GM19238 (cell line): ENCODE results near the gene ITIH3.
A peak's percentile ranks its signal among the peaks of the same experiment; 100 is the strongest.

Experiments
- DNase-seq: peaks from one replicate; pipeline ENCODE4 v3.0.0; 2011; ENCODE audit warnings: low spot score; ENCODE audit not compliant: insufficient read length

Gene ITIH3

DNA sequence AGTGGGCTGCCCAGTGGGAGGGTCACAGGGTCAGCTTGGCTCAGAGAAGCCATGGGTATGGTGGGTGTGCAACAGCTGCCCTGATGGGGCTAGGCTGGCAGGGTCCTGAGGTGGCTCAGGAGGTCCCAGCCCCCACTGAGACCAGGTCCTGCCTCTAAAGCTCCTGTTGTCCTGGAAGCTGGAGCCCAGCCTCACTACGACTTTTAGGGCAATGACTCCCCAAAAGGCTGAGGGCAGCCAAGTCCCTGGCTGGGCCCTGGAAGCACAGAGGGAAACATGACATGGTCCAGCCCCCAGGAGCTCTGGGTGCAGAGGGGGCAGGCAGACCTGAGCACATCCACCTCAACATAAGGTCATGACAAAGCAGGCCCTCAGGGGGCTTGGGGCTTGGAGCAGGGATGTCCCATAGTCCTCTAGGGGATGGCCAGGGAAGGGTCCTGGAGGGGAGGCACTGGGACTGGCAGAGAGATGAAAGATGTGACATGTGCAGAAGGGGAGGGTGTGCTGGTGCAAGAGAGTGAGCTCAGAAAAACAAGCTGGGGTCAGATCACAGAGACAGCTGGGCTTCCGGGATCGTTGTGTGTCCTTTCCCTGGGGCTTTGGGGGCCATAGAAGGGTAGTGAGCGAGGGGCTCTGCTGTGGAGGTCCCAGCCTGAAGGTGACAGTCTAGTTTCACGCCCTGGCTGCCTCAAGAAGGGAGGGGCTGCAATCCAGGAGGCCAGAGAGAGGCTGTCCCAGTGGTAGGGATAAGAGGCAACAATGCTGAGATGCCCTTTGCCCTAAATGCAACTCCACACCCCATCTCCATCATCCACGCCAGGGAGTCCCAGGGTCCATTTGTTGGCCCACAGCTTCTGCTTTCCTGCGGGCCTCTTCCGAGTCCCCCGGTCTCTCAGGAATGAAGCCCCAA is 639 bp upstream of the ITIH3 start:
- no peak for DNase-seq

DNA sequence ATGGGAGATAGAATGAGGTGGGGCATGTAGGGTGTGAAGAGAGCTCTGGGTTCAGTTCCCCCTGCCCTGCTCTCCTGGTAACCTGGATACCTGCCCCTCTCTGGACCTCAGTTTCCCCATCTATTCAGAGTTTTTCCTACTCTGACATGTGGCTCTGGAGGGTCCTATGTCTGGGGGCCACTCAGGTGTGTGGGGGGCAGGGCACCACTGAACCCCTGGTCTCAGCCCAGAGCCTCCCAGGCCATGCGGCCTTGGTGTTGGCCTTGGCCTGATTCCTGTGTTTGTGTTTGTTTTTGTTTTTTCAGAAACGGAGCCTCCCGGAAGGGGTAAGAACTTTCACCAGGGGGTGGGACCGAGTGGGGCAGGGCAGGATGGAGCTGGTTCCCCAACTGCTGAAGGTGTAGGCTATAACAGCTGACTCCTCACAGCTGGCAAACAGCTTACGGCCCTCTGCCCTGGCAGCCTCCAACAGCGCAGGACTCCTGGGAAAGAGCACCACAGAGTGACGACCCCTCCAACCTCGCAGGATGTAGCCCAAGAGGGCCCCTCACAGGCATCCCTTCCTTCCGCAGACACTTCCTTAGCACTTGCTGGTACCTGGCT is 803 bp downstream of the ITIH3 start:
- DNase-seq = no peak

DNA sequence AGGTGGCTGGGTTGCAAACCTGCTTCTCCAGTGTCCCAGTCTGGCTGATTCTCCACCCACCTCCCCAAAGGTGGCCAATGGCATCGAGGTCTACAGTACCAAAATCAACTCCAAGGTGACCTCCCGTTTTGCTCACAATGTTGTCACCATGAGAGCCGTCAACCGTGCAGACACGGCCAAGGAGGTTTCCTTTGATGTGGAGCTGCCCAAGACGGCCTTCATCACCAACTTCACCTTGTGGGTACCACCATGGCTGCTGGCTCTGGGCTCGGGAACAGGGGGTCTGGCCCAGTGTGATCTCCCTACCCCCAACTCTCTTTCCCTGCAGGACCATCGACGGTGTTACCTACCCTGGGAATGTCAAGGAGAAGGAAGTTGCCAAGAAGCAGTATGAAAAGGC is 1.8 kb downstream of the ITIH3 start:
- DNase-seq = no peak

DNA sequence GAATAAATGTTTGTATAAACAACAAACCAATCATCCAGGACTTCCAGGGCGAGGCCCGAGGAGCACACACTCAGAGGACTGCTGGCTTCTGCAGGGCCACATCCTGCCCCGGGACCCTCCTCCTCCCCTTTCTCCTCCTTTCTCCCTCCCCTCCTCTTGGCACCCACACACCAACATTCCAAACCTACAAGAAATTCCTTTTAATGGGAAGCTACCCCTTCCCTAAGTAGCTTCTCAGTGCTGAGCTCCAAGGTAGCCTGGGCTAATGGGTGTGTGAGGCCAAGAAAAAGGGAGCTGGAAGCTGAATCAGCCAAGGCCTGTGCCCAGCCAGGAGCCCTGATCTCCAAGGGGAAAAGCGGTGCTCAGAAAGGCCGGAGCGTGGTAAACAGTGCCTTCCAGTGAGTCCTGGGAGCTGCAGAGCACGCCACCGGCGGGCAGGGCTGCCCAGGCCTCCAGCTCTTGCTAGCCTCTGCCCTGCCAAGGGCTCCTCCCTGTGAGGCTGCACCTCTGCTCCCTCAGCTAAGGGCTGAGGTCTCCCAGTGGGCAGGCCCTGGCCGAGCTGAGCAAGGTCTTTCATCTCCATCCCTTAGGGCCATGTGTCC is 3.9 kb downstream of the ITIH3 start:
- DNase-seq = no peak

DNA sequence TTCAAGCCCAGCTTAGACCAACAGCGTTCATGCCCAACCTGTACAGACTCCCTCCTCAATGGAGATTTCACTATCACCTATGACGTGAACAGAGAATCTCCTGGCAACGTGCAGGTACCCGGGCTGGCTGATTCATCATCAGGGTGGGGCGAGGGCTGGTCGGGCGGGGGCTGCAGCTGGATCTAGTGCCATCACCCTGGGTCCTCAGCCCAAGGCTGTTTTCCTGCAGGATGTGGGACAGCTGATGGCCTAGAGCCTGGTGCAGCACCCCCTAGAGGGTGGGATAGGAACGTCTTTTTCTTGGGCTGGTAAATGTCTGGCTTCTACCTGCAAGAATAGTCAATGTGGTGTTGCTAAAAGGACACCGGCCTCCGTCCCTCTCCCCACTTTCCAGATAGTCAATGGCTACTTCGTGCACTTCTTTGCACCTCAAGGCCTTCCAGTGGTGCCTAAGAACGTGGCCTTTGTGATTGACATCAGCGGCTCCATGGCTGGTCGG is 4.4 kb downstream of the ITIH3 start:
- peak; percentile 51 for DNase-seq

DNA sequence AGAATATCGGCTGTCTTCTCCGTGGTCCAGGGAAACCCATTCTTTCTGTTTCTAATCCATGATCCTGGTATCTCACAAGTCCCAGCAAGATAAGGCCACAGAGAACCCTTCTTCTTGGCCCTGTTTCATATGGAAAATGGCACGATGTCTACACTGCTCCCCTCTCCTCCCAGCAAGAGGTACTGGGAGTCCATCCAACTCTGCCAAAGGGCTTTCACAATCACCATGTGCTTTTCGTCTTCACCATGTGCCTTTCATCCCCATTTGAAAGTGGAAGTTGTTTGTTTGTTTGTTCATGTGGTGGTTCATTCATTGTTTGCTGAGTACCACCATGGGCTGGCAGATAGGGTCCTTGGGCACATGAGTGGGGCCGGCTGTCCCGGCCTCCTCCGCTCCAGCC is 5.5 kb downstream of the ITIH3 start:
- no peak for DNase-seq

DNA sequence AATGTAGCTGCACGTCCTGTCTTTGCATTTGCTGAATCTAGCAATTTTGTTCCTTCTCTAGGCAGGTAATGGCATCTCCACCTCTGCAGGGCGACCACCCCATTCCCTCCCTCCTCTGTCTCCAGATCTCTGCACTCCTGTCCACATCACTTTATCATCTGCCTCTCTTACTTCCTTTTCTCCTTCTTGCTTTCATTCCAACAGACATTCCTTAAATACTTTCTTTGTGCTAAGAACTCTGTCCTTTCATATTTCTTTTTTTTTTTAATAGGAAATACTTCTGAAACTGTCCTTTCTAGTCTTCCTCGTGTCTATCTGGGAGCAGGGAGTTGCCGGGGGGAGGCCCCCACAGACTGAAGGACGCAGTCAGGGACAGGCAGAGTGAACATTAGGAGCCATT is 7.2 kb downstream of the ITIH3 start:
- no peak for DNase-seq

DNA sequence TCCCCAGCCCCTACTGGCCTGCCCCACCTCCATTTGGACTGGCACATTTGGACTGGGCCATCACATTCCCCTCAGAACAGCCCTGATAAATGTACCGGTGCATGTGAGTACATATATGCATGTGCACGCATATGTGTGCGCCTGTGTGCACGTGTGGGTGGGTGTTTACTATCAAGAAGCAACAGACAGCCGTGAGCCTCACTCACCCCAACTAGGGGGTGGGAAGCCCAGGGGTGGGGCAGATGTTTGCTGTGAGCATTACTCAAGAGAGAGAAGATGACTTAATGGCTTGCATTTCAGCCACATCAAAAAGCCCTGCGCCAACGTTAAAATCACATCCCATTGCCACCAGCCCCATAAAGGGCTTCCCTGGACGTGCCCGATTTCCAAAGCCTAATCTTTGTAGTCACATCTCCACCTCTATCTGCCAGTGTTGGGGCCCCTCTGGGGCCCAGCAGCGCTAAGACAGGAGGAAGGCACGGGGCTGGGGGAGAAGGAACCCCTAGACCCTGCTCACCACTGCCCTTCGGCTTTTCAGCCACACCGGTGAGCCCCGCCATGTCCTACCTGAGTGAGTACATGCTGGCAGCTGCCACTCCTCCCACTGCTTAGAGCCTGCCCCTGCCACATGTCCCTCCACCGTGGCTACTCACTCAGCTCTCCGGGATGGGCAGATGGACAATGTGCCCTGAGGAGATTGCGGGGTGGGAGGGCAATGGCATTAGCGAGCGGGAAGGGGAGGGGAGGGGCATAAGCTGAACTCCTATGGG is 10.9 kb downstream of the ITIH3 start:
- no peak for DNase-seq

DNA sequence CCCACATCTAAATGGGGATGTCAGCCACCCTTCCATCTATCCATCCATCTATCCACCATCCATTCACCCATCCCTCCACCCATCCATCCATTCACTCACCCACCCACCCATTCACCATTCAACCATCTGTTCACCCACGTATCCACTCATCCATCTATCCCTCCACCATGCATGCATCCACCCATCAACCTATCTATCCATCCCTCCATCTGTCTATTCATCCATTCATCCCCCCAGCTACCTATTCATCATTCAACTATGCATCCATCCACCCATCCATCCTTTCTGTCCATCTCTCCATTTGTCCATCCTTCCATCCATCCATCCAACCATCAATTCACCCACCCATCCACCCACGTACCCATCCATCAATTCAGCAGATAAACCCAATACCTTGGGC is 14.6 kb downstream of the ITIH3 start:
- no peak for DNase-seq

DNA sequence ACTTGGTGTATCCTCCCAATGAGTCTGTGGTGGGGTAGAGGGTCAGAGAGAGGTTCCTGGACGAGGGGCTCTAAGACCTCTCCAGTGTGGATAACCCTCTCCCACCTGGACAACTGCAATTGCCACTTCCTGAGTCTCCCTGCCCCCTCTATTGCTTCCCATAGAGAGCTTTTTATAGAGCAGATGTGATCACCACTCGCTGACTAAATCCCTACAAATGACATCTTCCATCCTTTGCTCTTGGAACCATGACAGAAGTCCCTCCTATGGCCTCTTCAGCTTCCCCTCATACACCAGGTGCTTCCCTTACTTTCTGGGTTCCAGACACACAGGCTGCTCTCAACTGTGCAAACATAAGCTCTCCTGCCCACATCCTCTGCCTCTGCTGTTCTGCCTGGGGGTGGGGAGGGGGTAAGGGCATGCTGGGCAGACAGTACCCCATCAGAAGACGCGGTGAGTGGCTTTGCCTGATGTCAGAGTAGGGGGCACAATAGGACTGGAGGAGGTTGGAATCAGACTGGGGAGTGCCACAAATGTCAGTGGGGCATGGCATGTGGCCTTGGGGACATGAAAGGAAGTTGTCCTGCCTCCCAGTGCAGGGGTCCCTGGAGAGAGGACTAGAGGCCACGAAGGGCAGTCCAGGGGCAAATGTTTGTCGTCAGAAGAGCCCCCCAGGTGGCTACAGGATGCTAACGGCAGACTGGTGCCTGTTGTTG is 15.2 kb downstream of the ITIH3 start:
- DNase-seq = no peak

DNA sequence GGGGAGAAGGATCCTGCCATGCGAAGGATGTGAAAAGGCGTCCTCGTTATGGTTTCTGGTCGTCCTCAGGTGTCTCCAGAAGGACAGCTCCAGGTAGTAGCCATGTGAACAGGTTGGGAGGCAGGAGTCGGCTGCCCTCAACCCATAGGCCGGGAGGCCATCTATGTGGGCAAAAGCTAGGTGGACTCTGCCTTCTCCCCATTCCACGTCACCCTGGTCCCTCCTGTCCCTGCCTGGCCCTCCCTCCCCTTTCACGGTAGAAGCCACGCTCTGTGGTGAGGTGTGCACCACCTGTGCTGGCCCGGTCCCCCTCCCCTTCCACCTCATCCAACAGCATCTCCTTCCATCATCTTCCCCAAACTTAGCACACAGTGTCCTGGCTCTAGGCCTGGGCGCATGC is 16.3 kb downstream of the ITIH3 start:
- DNase-seq = no peak

DNA sequence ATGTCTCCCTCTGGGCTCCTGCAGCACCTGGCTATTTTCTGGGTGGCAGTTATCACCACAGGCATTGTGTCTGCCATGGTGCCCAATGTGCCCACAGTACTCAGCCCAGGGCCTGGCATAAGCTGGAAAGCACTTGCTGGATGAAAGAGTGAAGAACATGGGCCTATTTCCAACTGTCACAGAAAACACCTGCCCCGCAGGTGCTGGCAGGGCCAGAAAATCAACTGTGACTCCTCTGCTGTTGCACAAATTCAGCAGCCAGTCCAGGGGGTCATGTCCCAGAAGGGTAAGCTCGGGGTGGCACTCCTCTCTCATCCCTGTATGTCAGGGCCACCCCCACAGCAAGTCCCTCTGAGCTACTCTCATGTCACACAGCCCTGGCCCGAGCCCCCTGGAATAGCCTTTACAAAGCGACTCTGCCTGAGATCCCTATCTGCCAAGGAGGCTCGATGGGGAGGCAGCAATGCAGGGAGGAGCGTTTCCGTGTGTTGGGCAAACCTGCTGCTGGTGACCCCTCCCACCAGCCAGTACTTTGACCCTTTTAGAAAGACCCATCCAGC is 16.9 kb downstream of the ITIH3 start:
- DNase-seq = no peak

DNA sequence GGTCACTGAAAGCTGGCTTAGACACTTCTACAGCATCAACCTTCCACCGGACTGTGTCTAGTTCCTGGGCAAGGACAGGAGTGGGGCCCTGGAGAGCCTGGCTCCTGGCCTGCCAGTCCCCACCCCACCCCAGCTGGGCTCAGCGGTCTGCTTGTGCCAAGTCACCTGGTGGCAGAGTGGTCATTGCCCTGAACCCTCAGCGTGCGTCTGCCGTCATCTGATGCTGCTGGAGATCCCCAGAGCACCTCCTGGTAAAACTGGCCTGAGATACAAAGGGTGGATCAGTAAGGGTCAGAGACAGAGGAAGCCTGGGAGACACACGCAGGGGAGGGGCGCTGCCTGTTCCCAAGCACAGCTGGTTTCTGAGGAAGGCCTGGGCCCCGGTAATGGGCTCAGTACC is 19.2 kb downstream of the ITIH3 start:
- no peak for DNase-seq

DNA sequence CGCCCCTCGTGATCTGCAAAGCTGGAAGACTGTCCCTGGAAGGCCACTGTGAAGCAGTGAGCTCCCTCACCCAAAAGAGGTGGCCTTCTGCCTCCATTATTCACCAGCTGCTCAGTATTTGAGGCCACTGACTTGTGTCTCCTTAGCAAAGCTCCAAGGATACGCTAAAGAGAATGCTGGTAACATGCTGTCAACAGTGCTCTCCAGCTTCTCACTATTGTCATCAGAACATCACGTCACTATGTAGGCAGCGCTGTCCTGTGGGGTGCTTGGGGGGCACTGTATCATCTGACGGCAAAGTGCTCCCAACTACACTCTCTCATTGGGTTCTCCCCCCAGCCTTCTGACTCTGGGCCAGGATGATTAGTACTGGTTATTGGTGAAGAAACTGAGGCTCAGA is 21.6 kb downstream of the ITIH3 start:
- DNase-seq = no peak

DNA sequence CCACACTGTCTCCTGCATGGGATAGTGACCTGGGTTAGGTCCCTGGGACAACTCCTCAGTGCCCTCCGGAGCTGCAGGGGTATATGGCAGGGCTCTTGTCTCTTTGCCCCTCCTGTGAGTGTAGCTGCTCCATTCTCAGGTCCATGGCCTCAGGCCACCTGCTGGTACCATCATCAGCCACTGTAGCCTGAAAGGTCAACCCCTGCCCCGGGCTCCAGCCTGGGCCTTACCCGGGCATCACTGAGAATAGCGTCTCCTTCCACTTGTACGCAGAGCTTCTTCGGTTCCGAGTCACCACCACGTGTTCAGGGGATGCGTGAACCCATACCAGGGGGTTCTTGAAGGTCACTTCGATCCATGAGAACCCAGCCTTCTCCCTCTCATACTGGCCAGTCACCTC is 22.1 kb downstream of the ITIH3 start:
- no peak for DNase-seq

DNA sequence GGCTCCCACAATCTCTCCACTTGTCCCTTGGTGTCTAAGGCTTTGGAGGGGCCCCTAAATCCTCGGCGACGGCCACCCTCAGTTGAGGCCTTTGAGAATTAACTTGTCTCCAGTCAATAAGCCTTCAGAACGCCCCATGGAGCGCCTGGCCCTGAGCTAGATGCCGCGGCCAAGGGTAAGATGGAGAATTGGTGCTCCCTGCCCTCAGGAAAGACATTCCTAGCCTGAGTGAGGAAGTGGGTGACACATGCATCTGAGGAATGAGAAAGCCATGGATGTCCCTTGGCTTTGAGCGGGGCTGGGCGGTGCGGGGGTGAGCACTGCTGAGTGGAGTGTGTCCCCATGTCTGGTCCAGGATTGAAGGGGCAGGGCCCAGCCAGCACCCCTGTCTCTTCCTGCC is 22.6 kb downstream of the ITIH3 start:
- no peak for DNase-seq

DNA sequence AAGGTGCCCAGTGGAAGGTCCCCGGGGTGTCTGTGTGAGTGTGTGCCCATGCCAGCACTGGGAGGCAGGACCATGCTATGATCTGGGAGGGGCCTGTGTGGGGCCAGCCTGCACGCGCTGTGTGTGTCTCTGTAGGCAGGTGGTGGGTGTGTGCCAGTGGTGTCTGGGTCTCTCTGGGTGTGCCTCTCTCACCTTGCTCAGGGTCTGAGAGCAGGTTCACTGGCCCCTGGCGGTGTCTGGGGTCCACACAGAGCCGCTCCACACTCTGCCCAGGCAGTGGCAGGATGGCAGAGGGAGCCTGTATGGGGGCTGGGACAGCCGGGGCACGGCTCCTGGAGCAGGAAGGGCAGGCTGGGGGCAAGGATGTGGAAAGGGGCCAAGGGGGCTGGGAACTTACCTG is 23.3 kb downstream of the ITIH3 start:
- no peak for DNase-seq

DNA sequence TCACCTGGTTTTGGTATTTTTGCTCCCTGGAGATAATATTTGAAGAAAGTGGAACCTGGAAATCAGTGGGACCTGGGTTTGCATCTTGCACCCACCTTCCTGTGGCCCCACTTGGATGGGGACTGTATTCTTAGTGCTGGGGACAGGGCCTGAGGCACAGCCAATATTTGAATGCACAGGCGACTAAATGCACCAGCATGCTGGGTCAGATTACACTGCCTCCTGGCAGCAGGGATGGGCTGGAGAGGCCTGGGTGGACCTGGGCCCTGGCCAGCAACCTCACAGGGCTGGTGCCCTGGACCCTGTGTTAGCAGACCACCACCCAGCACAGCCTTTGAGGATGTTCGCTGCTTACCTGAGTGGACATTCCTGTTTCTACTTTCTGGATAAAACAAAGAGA is 25.3 kb downstream of the ITIH3 start:
- no peak for DNase-seq

DNA sequence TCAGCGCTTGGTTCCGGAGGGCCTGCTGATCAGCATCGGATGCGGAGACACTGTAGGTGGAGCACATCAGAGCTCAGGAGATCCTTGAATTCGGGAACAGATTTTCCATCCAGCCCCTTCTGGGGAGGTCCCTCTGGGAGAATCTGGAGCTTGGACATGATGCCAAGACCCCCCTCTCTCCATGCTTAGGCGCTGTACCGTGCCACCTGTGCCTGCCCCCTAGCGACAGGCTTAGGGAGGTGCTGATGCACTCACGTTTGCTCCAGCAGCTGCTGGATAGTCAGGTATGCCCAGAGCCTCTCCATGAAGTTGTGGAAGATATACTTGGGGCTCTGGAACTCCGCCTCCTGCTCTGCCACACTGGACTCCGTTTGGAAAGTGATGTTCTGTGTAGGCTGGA is 26.1 kb downstream of the ITIH3 start:
- no peak for DNase-seq

DNA sequence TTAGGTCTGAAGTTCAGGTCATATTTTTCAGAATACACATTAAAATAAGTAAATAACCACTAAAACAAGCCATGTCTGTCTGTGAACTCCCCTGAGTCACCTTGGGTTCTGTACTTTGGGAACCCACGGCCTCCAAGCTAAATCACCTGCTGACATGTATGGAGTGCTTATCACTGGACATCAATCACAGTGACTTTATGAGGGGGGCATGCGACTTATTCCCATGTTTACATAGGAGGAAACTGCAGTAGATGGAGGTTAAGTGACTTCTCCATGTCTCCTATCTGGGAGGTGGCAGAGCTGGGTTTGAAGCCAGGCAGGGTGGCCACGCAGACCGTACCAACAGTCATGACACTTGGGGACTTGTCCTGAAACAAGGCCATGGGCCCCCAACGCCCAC is 27.8 kb downstream of the ITIH3 start:
- DNase-seq = no peak

DNA sequence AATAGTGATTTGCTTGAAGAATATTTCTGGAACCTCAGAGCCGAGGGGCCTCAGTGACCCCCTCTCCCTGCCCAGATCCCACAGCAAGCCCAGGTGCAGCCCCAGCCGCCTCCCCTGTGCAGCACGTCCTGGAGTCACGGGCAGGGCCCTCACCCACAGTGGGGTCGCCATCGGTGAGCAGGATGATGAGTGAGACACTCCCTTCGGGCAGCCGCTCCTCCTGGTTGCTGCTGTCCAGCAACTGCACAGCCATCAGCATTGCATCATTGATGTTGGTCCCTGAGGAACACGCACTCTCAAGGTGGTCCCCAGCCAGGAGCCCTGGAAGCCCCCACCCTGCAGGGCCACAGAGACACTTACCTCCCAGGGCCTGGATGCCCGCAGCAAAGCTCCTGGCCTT is 29.4 kb downstream of the ITIH3 start:
- no peak for DNase-seq
